HepG2 (cell line): ENCODE measurements around the gene CEBPB. TPM values are rescaled to one million over a fixed set of nuclear protein-coding genes. Genes with fewer than 3 reads are reported as not detected.

Experiments used
- ATF5 ChIP-seq: sonication (generic); formaldehyde crosslinking; IDR thresholded peaks from 2 replicates; pipeline ENCODE4 v1.4.0; 2020; ENCODE audit warnings: mild to moderate bottlenecking, low read depth, missing genetic modification reagents
- ETV6 ChIP-seq: sonication (generic); formaldehyde crosslinking; conservative IDR thresholded peaks from 2 replicates; pipeline ENCODE4 v1.4.0; 2020; ENCODE audit warnings: missing genetic modification reagents
- HNRNPLL ChIP-seq: fragments of 200-400 bp; formaldehyde crosslinking; IDR thresholded peaks from 2 replicates; pipeline ENCODE4 v1.6.1; 2017; ENCODE audit warnings: mild to moderate bottlenecking, low read depth, low read length; ENCODE audit not compliant: poor library complexity, severe bottlenecking
- SAFB2 ChIP-seq: sonication (generic); formaldehyde crosslinking; IDR thresholded peaks from 2 replicates; pipeline ENCODE4 v1.5.1; 2020; ENCODE audit warnings: missing genetic modification reagents, low read depth, mild to moderate bottlenecking, borderline replicate concordance
- SMAD9 ChIP-seq: sonication (generic); formaldehyde crosslinking; IDR thresholded peaks from 2 replicates; pipeline ENCODE4 v1.5.1; 2020; ENCODE audit warnings: mild to moderate bottlenecking, missing genetic modification reagents
- TBX3 ChIP-seq: fragments of 450-650 bp; IDR thresholded peaks from 2 replicates; pipeline ENCODE4 v1.6.1; 2017; ENCODE audit warnings: antibody characterized with exemption, mild to moderate bottlenecking, inconsistent platforms, borderline replicate concordance
- TCF7 ChIP-seq: sonication (generic); IDR thresholded peaks from 2 replicates; pipeline ENCODE4 v1.6.1; 2016; ENCODE audit warnings: antibody characterized with exemption, low read depth
- TSC22D2 ChIP-seq: sonication (generic); formaldehyde crosslinking; IDR thresholded peaks from 2 replicates; pipeline ENCODE4 v1.5.1; 2020; ENCODE audit warnings: missing genetic modification reagents, mild to moderate bottlenecking, borderline replicate concordance
- ZBTB21 ChIP-seq: sonication (generic); formaldehyde crosslinking; IDR thresholded peaks from 2 replicates; pipeline ENCODE4 v1.4.0; 2020; ENCODE audit warnings: missing genetic modification reagents
- ZC3H13 ChIP-seq: sonication (generic); formaldehyde crosslinking; IDR thresholded peaks from 2 replicates; pipeline ENCODE4 v1.8.1; 2023; ENCODE audit warnings: mild to moderate bottlenecking, missing genetic modification reagents, moderate library complexity
- ZNF205 ChIP-seq: IDR thresholded peaks from 2 replicates; pipeline ENCODE4 v1.6.1; 2018; ENCODE audit warnings: missing biosample characterization, missing genetic modification reagents
- ZSCAN31 ChIP-seq: sonication (generic); formaldehyde crosslinking; IDR thresholded peaks from 2 replicates; pipeline ENCODE4 v1.5.0; 2020; ENCODE audit warnings: low read depth, mild to moderate bottlenecking, missing genetic modification reagents
- polyA plus RNA-seq, 8 experiments: library from polyadenylated mRNA; depleted of rRNA in 3 of 8; stranded (reverse) in 7 of 8; unstranded in 1 of 8; fragments of >200 nt; fragmentation: Illumina TruSeq in 4 of 8; extraction: Trizol in 4 of 8; gene quantifications; 2 replicates each; pipeline versions ENCODE4 v1.2.1 to v1.2.3, GENCODE V29; 2011 to 2016; ENCODE audit warnings: low read depth in 4 of 8, missing spikeins in 1 of 8, mixed read lengths in 1 of 8; ENCODE audit not compliant: insufficient read depth in 1 of 8
- total RNA-seq, 5 experiments: library from RNA; depleted of rRNA; stranded (reverse); fragments of >200 nt; fragmentation: Illumina TruSeq; extraction: Trizol; gene quantifications; 2 replicates each; pipeline ENCODE4 v1.2.3, GENCODE V29; 2016; ENCODE audit warnings: low read depth in 1 of 5
- TF ChIP-seq, protein P1 (sequence below): sonication (generic); formaldehyde crosslinking; IDR thresholded peaks from 2 replicates; pipeline ENCODE4 v1.8.0; 2022; ENCODE audit warnings: mild to moderate bottlenecking, missing genetic modification reagents, moderate library complexity
- TF ChIP-seq, protein P2 (sequence below): sonication (generic); formaldehyde crosslinking; IDR thresholded peaks from 2 replicates; pipeline ENCODE4 v1.5.1; 2020; ENCODE audit warnings: mild to moderate bottlenecking, missing genetic modification reagents, moderate library complexity
- TF ChIP-seq, protein P3 (sequence below): sonication (generic); formaldehyde crosslinking; IDR thresholded peaks from 2 replicates; pipeline ENCODE4 v1.4.0; 2020; ENCODE audit warnings: mild to moderate bottlenecking, missing genetic modification reagents
- TF ChIP-seq, protein P4 (sequence below): sonication (generic); formaldehyde crosslinking; IDR thresholded peaks from 2 replicates; pipeline ENCODE4 v1.5.1; 2020; ENCODE audit warnings: mild to moderate bottlenecking, missing genetic modification reagents, borderline replicate concordance

CEBPB gene
- total and polyA plus RNA-seq, 2 of the 13 experiments (the other 11 are each of a cell fraction or from before 2014, with no cell fraction given) = 18.5 to 28.2 TPM

DNA sequence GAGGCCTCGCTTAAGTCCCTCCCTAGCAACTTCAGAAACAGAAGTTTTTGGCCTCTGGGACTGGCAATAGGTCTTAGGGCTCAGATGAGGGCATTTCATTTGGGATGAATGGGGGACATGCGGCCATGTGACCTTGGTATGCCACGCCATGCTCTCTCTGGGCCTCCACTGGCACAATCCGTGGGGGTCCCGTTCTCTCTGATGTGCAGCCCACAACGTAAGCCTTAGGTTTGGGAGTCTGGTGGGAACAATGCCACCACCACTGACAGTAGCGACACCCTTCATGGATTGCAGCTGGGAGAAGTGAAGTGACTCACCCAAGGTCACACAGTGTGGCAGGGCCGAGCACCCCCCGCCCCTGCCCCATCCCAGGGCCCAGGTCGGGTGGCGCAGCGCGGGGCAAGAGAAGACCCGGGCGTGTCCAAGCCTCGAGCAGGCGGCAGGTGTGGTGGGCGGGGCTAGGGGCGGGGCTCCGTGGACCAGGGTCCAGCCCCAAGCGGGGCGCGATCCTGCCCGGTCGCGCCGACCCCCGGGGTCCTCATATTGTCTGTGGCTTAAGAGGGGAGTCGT is 864 bp upstream of the CEBPB start (continued):
- TF ChIP-seq, protein P1, sequence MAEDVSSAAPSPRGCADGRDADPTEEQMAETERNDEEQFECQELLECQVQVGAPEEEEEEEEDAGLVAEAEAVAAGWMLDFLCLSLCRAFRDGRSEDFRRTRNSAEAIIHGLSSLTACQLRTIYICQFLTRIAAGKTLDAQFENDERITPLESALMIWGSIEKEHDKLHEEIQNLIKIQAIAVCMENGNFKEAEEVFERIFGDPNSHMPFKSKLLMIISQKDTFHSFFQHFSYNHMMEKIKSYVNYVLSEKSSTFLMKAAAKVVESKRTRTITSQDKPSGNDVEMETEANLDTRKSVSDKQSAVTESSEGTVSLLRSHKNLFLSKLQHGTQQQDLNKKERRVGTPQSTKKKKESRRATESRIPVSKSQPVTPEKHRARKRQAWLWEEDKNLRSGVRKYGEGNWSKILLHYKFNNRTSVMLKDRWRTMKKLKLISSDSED (CRISPR knock-in tag) = peak; percentile 82; the same call in 1 of the 2 replicates
- TF ChIP-seq TSC22D2 (CRISPR knock-in tag) (no peak), ZC3H13 (CRISPR knock-in tag) (0 out of 2 replicates have a peak, but pooled peaks have one; percentile 50), ZBTB21 (no peak), HNRNPLL (no peak), TCF7 (no peak), ZNF205 (CRISPR knock-in tag) (no peak), TBX3 (no peak; the same call in 1 of the 2 replicates), ETV6 (CRISPR knock-in tag) (0 out of 2 replicates have a peak, but pooled peaks have one; percentile 22), ZSCAN31 (CRISPR knock-in tag) (no peak), ATF5 (CRISPR knock-in tag) (no peak), SMAD9 (CRISPR knock-in tag) (no peak; the same call in 1 of the 2 replicates), SAFB2 (CRISPR knock-in tag) (no peak; the same call in 1 of the 2 replicates)
- TF ChIP-seq, protein P2, sequence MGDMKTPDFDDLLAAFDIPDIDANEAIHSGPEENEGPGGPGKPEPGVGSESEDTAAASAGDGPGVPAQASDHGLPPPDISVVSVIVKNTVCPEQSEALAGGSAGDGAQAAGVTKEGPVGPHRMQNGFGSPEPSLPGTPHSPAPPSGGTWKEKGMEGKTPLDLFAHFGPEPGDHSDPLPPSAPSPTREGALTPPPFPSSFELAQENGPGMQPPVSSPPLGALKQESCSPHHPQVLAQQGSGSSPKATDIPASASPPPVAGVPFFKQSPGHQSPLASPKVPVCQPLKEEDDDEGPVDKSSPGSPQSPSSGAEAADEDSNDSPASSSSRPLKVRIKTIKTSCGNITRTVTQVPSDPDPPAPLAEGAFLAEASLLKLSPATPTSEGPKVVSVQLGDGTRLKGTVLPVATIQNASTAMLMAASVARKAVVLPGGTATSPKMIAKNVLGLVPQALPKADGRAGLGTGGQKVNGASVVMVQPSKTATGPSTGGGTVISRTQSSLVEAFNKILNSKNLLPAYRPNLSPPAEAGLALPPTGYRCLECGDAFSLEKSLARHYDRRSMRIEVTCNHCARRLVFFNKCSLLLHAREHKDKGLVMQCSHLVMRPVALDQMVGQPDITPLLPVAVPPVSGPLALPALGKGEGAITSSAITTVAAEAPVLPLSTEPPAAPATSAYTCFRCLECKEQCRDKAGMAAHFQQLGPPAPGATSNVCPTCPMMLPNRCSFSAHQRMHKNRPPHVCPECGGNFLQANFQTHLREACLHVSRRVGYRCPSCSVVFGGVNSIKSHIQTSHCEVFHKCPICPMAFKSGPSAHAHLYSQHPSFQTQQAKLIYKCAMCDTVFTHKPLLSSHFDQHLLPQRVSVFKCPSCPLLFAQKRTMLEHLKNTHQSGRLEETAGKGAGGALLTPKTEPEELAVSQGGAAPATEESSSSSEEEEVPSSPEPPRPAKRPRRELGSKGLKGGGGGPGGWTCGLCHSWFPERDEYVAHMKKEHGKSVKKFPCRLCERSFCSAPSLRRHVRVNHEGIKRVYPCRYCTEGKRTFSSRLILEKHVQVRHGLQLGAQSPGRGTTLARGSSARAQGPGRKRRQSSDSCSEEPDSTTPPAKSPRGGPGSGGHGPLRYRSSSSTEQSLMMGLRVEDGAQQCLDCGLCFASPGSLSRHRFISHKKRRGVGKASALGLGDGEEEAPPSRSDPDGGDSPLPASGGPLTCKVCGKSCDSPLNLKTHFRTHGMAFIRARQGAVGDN (CRISPR knock-in tag) = no peak
- TF ChIP-seq, protein P3, sequence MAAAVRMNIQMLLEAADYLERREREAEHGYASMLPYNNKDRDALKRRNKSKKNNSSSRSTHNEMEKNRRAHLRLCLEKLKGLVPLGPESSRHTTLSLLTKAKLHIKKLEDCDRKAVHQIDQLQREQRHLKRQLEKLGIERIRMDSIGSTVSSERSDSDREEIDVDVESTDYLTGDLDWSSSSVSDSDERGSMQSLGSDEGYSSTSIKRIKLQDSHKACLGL (CRISPR knock-in tag) = peak; percentile 22; the same call in 1 of the 2 replicates
- TF ChIP-seq, protein P4, sequence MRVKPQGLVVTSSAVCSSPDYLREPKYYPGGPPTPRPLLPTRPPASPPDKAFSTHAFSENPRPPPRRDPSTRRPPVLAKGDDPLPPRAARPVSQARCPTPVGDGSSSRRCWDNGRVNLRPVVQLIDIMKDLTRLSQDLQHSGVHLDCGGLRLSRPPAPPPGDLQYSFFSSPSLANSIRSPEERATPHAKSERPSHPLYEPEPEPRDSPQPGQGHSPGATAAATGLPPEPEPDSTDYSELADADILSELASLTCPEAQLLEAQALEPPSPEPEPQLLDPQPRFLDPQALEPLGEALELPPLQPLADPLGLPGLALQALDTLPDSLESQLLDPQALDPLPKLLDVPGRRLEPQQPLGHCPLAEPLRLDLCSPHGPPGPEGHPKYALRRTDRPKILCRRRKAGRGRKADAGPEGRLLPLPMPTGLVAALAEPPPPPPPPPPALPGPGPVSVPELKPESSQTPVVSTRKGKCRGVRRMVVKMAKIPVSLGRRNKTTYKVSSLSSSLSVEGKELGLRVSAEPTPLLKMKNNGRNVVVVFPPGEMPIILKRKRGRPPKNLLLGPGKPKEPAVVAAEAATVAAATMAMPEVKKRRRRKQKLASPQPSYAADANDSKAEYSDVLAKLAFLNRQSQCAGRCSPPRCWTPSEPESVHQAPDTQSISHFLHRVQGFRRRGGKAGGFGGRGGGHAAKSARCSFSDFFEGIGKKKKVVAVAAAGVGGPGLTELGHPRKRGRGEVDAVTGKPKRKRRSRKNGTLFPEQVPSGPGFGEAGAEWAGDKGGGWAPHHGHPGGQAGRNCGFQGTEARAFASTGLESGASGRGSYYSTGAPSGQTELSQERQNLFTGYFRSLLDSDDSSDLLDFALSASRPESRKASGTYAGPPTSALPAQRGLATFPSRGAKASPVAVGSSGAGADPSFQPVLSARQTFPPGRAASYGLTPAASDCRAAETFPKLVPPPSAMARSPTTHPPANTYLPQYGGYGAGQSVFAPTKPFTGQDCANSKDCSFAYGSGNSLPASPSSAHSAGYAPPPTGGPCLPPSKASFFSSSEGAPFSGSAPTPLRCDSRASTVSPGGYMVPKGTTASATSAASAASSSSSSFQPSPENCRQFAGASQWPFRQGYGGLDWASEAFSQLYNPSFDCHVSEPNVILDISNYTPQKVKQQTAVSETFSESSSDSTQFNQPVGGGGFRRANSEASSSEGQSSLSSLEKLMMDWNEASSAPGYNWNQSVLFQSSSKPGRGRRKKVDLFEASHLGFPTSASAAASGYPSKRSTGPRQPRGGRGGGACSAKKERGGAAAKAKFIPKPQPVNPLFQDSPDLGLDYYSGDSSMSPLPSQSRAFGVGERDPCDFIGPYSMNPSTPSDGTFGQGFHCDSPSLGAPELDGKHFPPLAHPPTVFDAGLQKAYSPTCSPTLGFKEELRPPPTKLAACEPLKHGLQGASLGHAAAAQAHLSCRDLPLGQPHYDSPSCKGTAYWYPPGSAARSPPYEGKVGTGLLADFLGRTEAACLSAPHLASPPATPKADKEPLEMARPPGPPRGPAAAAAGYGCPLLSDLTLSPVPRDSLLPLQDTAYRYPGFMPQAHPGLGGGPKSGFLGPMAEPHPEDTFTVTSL (CRISPR knock-in tag) = no peak
